Ascending aorta (tissue), 2 donors: Measurements from ENCODE around the gene IRF2. TPM values are rescaled to one million over a fixed set of nuclear protein-coding genes. Genes with fewer than 3 reads are reported as not detected.

Experiments used
- DNase-seq, 2 donors: peaks; one replicate each; pipeline ENCODE4 v3.0.0-alpha.2; 2019; ENCODE audit warnings: low spot score in 2 of 2
- H3K27ac ChIP-seq, 2 donors: fragments of 200-600 bp; sonication (generic); one replicate each; pipeline ENCODE4 v1.5.1; 2016 to 2017; ENCODE audit warnings: mild to moderate bottlenecking in 1 of 2
- H3K27me3 ChIP-seq: fragments of 200-600 bp; sonication (generic); one replicate; pipeline ENCODE4 v1.5.1; 2017
- H3K36me3 ChIP-seq, 2 donors: fragments of 200-600 bp; sonication (generic); one replicate each; pipeline ENCODE4 v1.5.1; 2016
- H3K4me1 ChIP-seq, 2 donors: fragments of 200-600 bp; sonication (generic); one replicate each; pipeline ENCODE4 v1.5.1; 2016 to 2017; ENCODE audit warnings: mild to moderate bottlenecking in 1 of 2
- H3K4me3 ChIP-seq, 2 donors: fragments of 200-600 bp; sonication (generic); one replicate each; pipeline ENCODE4 v1.5.1; 2016 to 2017; ENCODE audit warnings: mild to moderate bottlenecking in 1 of 2
- H3K9me3 ChIP-seq, 2 donors: fragments of 200-600 bp; sonication (generic); one replicate each; pipeline ENCODE4 v1.5.1; 2016
- intact Hi-C: fragments of 100-400 bp; cut with DNase I; formaldehyde crosslinking; loops from one replicate; pipeline ENCODE4 v1.15.1; 2023
- total RNA-seq: library from RNA; depleted of rRNA; stranded (reverse); fragments of >200 nt; gene quantifications from one replicate; pipeline ENCODE4 v1.1.0, GENCODE V29; 2016
- TF ChIP-seq, protein P1 (sequence below), 3 experiments: fragments of 200-600 bp in 2 of 3; fragments of 450-650 bp in 1 of 3; sonication (generic) in 2 of 3; IDR thresholded peaks; one replicate each; pipeline ENCODE4 v1.5.1; 2016 to 2019; ENCODE audit warnings: antibody characterized with exemption in 3 of 3, mild to moderate bottlenecking in 1 of 3, moderate library complexity in 1 of 3

The IRF2 gene
- total RNA-seq, 1 donor from 2014 or later = 39.6 TPM

DNA sequence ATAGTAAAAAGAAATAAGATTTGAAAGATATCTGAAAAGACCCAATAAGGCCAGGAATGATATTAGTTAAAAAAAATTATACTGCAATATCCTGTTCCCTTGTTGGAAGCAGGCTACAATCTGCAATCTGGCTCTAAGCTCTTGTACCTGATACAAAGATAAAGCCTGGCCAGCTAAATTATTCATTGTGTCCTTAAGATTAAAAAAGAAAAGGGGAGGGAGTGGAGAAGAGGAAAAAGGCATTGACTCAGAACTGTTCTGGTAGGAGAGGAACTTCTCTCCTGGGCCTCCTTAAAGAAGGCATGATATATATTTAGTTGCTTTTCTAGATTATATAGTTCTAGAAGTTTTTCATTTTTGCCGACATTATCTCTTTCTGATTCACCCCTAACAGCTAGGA, 46.7 kb downstream of the IRF2 start:
- Histone ChIP-seq H3K4me1 (peaks cover 0 to 2% of the 10 kb centered on the region in 2 donors), H3K4me3 (no peak overlapping the region), H3K27ac (peak overlapping the region; percentile 18 to 50), H3K27me3 (no peaks in the 10 kb centered on the region), H3K9me3 (peaks cover 0 to under 1% of the 10 kb centered on the region in 2 donors), H3K36me3 (peaks cover 11 to 44% of the 10 kb centered on the region in 2 donors)
- TF ChIP-seq, protein P1, sequence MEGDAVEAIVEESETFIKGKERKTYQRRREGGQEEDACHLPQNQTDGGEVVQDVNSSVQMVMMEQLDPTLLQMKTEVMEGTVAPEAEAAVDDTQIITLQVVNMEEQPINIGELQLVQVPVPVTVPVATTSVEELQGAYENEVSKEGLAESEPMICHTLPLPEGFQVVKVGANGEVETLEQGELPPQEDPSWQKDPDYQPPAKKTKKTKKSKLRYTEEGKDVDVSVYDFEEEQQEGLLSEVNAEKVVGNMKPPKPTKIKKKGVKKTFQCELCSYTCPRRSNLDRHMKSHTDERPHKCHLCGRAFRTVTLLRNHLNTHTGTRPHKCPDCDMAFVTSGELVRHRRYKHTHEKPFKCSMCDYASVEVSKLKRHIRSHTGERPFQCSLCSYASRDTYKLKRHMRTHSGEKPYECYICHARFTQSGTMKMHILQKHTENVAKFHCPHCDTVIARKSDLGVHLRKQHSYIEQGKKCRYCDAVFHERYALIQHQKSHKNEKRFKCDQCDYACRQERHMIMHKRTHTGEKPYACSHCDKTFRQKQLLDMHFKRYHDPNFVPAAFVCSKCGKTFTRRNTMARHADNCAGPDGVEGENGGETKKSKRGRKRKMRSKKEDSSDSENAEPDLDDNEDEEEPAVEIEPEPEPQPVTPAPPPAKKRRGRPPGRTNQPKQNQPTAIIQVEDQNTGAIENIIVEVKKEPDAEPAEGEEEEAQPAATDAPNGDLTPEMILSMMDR (IDR thresholded peaks at IDR 0.05) = no peak
- no peak for DNase-seq
- intact Hi-C loops = no loop called here

- Histone ChIP-seq H3K36me3 (peaks cover 11 to 50% of the 10 kb centered on the region in 2 donors), H3K27me3 (no peaks in the 10 kb centered on the region), H3K9me3 (peaks cover 0 to 6% of the 10 kb centered on the region in 2 donors), H3K27ac (no peak overlapping the region), H3K4me3 (no peak overlapping the region), H3K4me1 (peaks cover 0 to 2% of the 10 kb centered on the region in 2 donors)
- TF ChIP-seq, protein P1 (IDR thresholded peaks at IDR 0.05) = no peak
- intact Hi-C loops = no loop called here
- no peak for DNase-seq
These were observed 47.3 kb downstream of the IRF2 start for GRCh38 chr4:184427093-184427492.

GRCh38 chr4:184424993-184425758, 49.2 kb downstream of the IRF2 start:
- intact Hi-C loops = loop anchor here (5.0 kb wide), 1 partner anchor 37 kb away; no protein-coding TSS in a partner anchor
- Histone ChIP-seq H3K36me3 (peaks cover 11 to 54% of the 10 kb centered on the region in 2 donors), H3K27me3 (no peaks in the 10 kb centered on the region), H3K4me1 (peaks cover 0 to 2% of the 10 kb centered on the region in 2 donors), H3K9me3 (peaks cover 0 to 6% of the 10 kb centered on the region in 2 donors), H3K27ac (no peak overlapping the region), H3K4me3 (no peak overlapping the region)
- TF ChIP-seq, protein P1 (IDR thresholded peaks at IDR 0.05) = no peak
- no peak for DNase-seq

DNA sequence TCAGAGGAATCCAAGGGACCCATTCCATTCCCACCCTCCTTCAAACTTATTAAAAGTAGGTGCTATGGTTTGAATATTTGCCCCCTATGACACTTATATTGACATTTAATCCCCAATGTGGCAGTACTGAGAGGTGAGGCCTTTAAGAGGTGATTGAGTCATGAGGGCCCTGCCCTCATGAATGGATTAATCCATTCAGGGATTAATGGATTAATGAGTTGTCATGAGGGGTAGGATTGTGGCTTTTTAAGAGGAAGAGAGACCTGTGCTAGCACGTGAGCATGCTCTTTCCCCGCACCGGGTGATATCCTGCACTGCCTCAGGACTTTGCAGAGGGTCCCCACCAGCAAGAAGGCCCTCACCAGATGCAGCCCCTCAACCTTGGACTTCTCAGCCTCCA, 50.1 kb downstream of the IRF2 start:
- TF ChIP-seq, protein P1 (IDR thresholded peaks at IDR 0.05) = no peak
- Histone ChIP-seq H3K4me3 (no peak overlapping the region), H3K36me3 (peaks cover 14 to 54% of the 10 kb centered on the region in 2 donors), H3K27me3 (no peaks in the 10 kb centered on the region), H3K4me1 (peaks cover 0 to 2% of the 10 kb centered on the region in 2 donors), H3K27ac (no peak overlapping the region), H3K9me3 (peaks cover 0 to 6% of the 10 kb centered on the region in 2 donors)
- no peak for DNase-seq
- intact Hi-C loops = loop anchor here (5.0 kb wide), 1 partner anchor 38 kb away; no protein-coding TSS in a partner anchor

GRCh38 chr4:184423003-184423686, 51.2 kb downstream of the IRF2 start:
- intact Hi-C loops = loop anchor here (5.0 kb wide), 1 partner anchor 39 kb away; no protein-coding TSS in a partner anchor
- peaks cover 26 to 66% of the 10 kb centered on the region in 2 donors for H3K36me3 ChIP-seq
- DNase-seq = no peak

More at GRCh38 chr4:184423003-184423686, 51.2 kb downstream of the IRF2 start:
- Histone ChIP-seq H3K4me1 (peaks cover 0 to 2% of the 10 kb centered on the region in 2 donors), H3K27me3 (no peaks in the 10 kb centered on the region), H3K4me3 (no peak overlapping the region), H3K27ac (no peak overlapping the region), H3K9me3 (peaks cover 0 to 6% of the 10 kb centered on the region in 2 donors)
- TF ChIP-seq, protein P1 (IDR thresholded peaks at IDR 0.05) = no peak
